ENCODE results near the gene RUNX2.

DNA sequence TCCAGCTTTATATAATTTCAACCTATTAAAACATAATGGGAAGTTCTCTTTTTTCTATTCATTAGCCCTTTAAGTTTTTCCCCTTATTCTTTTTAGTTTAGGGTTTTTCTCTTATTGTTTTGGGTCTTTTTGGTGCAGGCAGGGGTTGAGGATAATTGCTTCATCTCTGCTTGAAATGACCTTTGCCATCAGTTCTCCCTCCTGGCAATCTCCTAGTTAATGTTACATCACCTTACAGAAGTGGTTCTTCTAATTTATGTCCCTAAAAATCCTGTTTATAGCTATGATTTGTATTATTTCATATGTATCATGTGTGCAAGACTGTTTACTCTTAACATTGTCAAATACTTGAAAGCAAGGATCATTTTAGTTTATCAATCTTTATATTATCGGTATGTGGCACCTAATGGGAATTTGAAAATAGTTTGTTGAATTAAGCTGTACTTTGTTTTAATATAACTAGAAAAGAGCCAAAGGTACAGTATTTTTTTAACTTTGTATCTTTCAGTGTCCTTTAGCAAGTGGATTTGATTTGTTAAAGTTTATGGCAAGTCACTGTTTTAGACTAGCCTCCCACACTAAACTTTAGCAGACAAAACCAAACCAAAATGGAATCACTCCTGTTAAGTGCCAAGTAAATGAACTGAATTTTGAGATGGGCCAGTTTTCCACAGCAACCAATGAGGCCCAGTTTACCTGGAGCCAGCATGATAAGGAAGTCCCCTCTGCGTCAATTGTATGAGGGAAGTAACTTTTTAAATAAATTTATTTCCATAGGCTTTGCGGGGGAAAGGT, 26.6 kb upstream of the RUNX2 start:
- no peak for TF ChIP-seq CTCF (IDR thresholded peaks at IDR 0.05; ENCODE audit: insufficient read depth, low read depth, low read length)
- TF ChIP-seq EZH2 (IDR thresholded peaks at IDR 0.05; ENCODE audit: insufficient read depth, low read length) = no peak
